ENCODE results near the gene NLRP3.
A peak's percentile ranks its signal among the peaks of the same experiment; 100 is the strongest.
"Not testable (repeated sequence)": the region's sequence is repeated elsewhere in the genome, so short reads cannot be mapped to it uniquely, and the experiment has no call there.

Gene NLRP3

GRCh38 chr1:247378334-247379073 is 37.5 kb upstream of the NLRP3 start:
- DNase-seq (ENCODE audit: insufficient read length, low spot score), result no peak
- TF ChIP-seq POLR2A (IDR thresholded peaks at IDR 0.05; ENCODE audit: low read depth, low read length), result no peak
- FAIRE-seq, result no peak

GRCh38 chr1:247385283-247385682 is 30.7 kb upstream of the NLRP3 start:
- DNase-seq (ENCODE audit: insufficient read length, low spot score), result peak; percentile 36
- FAIRE-seq, result no peak

GRCh38 chr1:247386217-247386616 is 29.8 kb upstream of the NLRP3 start:
- TF ChIP-seq POLR2A (IDR thresholded peaks at IDR 0.05; ENCODE audit: low read depth, low read length), result no peak
- no peak for DNase-seq (ENCODE audit: insufficient read length, low spot score)
- no peak for FAIRE-seq

More at GRCh38 chr1:247385283-247385682, 30.7 kb upstream of the NLRP3 start:
- TF ChIP-seq POLR2A (IDR thresholded peaks at IDR 0.05; ENCODE audit: low read depth, low read length), result no peak

GRCh38 chr1:247386687-247387086 is 29.3 kb upstream of the NLRP3 start:
- TF ChIP-seq POLR2A (IDR thresholded peaks at IDR 0.05; ENCODE audit: low read depth, low read length), result no peak
- peak; percentile 33 for DNase-seq (ENCODE audit: insufficient read length, low spot score)
- FAIRE-seq, result no peak

GRCh38 chr1:247387096-247387495 is 28.9 kb upstream of the NLRP3 start:
- DNase-seq (ENCODE audit: insufficient read length, low spot score) (no peak), FAIRE-seq (no peak)
- TF ChIP-seq POLR2A (IDR thresholded peaks at IDR 0.05; ENCODE audit: low read depth, low read length), result no peak

- DNase-seq (ENCODE audit: insufficient read length, low spot score) (no peak), FAIRE-seq (no peak)
- TF ChIP-seq POLR2A (IDR thresholded peaks at IDR 0.05; ENCODE audit: low read depth, low read length), result no peak
These were observed 28.4 kb upstream of the NLRP3 start for GRCh38 chr1:247387565-247387964.

- no peak for TF ChIP-seq POLR2A (IDR thresholded peaks at IDR 0.05; ENCODE audit: low read depth, low read length)
- no peak for FAIRE-seq
- DNase-seq (ENCODE audit: insufficient read length, low spot score), result peak; percentile 71
These were observed 25.7 kb upstream of the NLRP3 start for GRCh38 chr1:247390116-247390791.

GRCh38 chr1:247390996-247391395 is 25.0 kb upstream of the NLRP3 start:
- no peak for FAIRE-seq

GRCh38 chr1:247392088-247392487 is 23.9 kb upstream of the NLRP3 start:
- DNase-seq (ENCODE audit: insufficient read length, low spot score), result no peak
- TF ChIP-seq POLR2A (IDR thresholded peaks at IDR 0.05; ENCODE audit: low read depth, low read length), result no peak
- FAIRE-seq, result no peak

More at GRCh38 chr1:247390996-247391395, 25.0 kb upstream of the NLRP3 start:
- TF ChIP-seq POLR2A (IDR thresholded peaks at IDR 0.05; ENCODE audit: low read depth, low read length), result no peak
- no peak for DNase-seq (ENCODE audit: insufficient read length, low spot score)

- not testable (repeated sequence) for DNase-seq (ENCODE audit: insufficient read length, low spot score); FAIRE-seq
These were observed 20.9 kb upstream of the NLRP3 start for GRCh38 chr1:247395075-247395474.

- FAIRE-seq, result no peak
- TF ChIP-seq POLR2A (IDR thresholded peaks at IDR 0.05; ENCODE audit: low read depth, low read length), result no peak
- DNase-seq (ENCODE audit: insufficient read length, low spot score), result no peak
These were observed 15.3 kb upstream of the NLRP3 start for GRCh38 chr1:247400685-247401084.

GRCh38 chr1:247401310-247402119 is 14.5 kb upstream of the NLRP3 start:
- DNase-seq (ENCODE audit: insufficient read length, low spot score), result no peak
- FAIRE-seq, result no peak
- no peak for TF ChIP-seq POLR2A (IDR thresholded peaks at IDR 0.05; ENCODE audit: low read depth, low read length)

- no peak for TF ChIP-seq POLR2A (IDR thresholded peaks at IDR 0.05; ENCODE audit: low read depth, low read length)
- DNase-seq (ENCODE audit: insufficient read length, low spot score) (no peak), FAIRE-seq (no peak)
These were observed 13.8 kb upstream of the NLRP3 start for GRCh38 chr1:247402120-247402675.
